Upper lobe of right lung (tissue), 1 donor: ENCODE results near the gene PCGF2. TPM values are rescaled to one million over a fixed set of nuclear protein-coding genes. Genes with fewer than 3 reads are reported as not detected.

Experiments used
- ATAC-seq: fragments of 200-7000 bp; cut with Tn5 transposase; one replicate; pipeline ENCODE4 v1.9.1; 2020; ENCODE audit warnings: mild to moderate bottlenecking, moderate library complexity
- DNase-seq: peaks from one replicate; pipeline ENCODE4 v3.0.0-alpha.2; 2020
- H3K27ac ChIP-seq: fragments of 200-600 bp; one replicate; pipeline ENCODE4 v1.8.0; 2022
- H3K27me3 ChIP-seq: fragments of 200-600 bp; one replicate; pipeline ENCODE4 v1.8.0; 2022; ENCODE audit warnings: mild to moderate bottlenecking
- H3K36me3 ChIP-seq: fragments of 200-600 bp; one replicate; pipeline ENCODE4 v1.8.0; 2022
- H3K4me1 ChIP-seq: fragments of 200-600 bp; one replicate; pipeline ENCODE4 v1.8.0; 2022
- H3K4me3 ChIP-seq: fragments of 200-600 bp; one replicate; pipeline ENCODE4 v1.8.0; 2022; ENCODE audit warnings: mild to moderate bottlenecking
- H3K9me3 ChIP-seq: fragments of 200-600 bp; one replicate; pipeline ENCODE4 v1.8.0; 2022
- CTCF ChIP-seq: fragments of 200-600 bp; IDR thresholded peaks from one replicate; pipeline ENCODE4 v1.8.0; 2022; ENCODE audit warnings: antibody characterized with exemption
- intact Hi-C: fragments of 100-400 bp; cut with DNase I; formaldehyde crosslinking; loops from one replicate; pipeline ENCODE4 v1.11.0; 2022
- total RNA-seq: library from RNA; stranded (reverse); fragmentation: NEBNext Ultra II Directional; extraction: Animal tissue kit (Norgen Biotek cat#: 25700); gene quantifications from one replicate; pipeline ENCODE4 v1.2.1, GENCODE V29; 2021
- donor health status: DM: no; HTN: yes; CAD: no; lungs with severe emphysema.

Gene PCGF2
- total RNA-seq, 1 donor from 2014 or later = 59.1 TPM

GRCh38 chr17:38724337-38724988 lies 23.7 kb downstream of the PCGF2 start:
- TF ChIP-seq CTCF = no peak
- H3K4me1 ChIP-seq = peaks cover 17% of the 10 kb centered on the region
- ATAC-seq = peak; percentile 23
- H3K36me3 ChIP-seq = peaks cover 52% of the 10 kb centered on the region
- no peak for DNase-seq
- H3K27me3 ChIP-seq = no peaks in the 10 kb centered on the region
- intact Hi-C loops = no loop called here
- H3K4me3 ChIP-seq = no peak overlapping the region
- H3K9me3 ChIP-seq = no peaks in the 10 kb centered on the region
- no peak overlapping the region for H3K27ac ChIP-seq

- H3K27me3 ChIP-seq = no peaks in the 10 kb centered on the region
- DNase-seq = no peak
- H3K4me1 ChIP-seq = no peaks in the 10 kb centered on the region
- no peak overlapping the region for H3K4me3 ChIP-seq
- no peak overlapping the region for H3K27ac ChIP-seq
- H3K36me3 ChIP-seq = peaks cover 73% of the 10 kb centered on the region
- no peaks in the 10 kb centered on the region for H3K9me3 ChIP-seq
- TF ChIP-seq CTCF = no peak
- no peak for ATAC-seq
- intact Hi-C loops = no loop called here
Measured at GRCh38 chr17:38721802-38722201, 26.3 kb downstream of the PCGF2 start.

GRCh38 chr17:38720941-38721340 lies 27.2 kb downstream of the PCGF2 start:
- DNase-seq (no peak), ATAC-seq (no peak)
- TF ChIP-seq CTCF = no peak
- Histone ChIP-seq H3K9me3 (no peaks in the 10 kb centered on the region), H3K27ac (no peak overlapping the region), H3K36me3 (peaks cover 81% of the 10 kb centered on the region), H3K4me3 (no peak overlapping the region), H3K4me1 (no peaks in the 10 kb centered on the region), H3K27me3 (no peaks in the 10 kb centered on the region)
- intact Hi-C loops = no loop called here

GRCh38 chr17:38719943-38720641 lies 28.0 kb downstream of the PCGF2 start:
- H3K27ac ChIP-seq = no peak overlapping the region
- DNase-seq (no peak), ATAC-seq (no peak)
- no peak overlapping the region for H3K4me3 ChIP-seq
- TF ChIP-seq CTCF = no peak
- intact Hi-C loops = no loop called here
- H3K27me3 ChIP-seq = no peaks in the 10 kb centered on the region
- H3K4me1 ChIP-seq = no peaks in the 10 kb centered on the region
- H3K36me3 ChIP-seq = peaks cover 88% of the 10 kb centered on the region
- H3K9me3 ChIP-seq = no peaks in the 10 kb centered on the region

- Histone ChIP-seq H3K4me3 (no peak overlapping the region), H3K27me3 (no peaks in the 10 kb centered on the region), H3K36me3 (peaks cover 89% of the 10 kb centered on the region), H3K4me1 (no peaks in the 10 kb centered on the region), H3K9me3 (no peaks in the 10 kb centered on the region), H3K27ac (no peak overlapping the region)
- no peak for TF ChIP-seq CTCF
- intact Hi-C loops = no loop called here
- ATAC-seq (no peak), DNase-seq (no peak)
Measured at GRCh38 chr17:38719289-38719942, 28.7 kb downstream of the PCGF2 start.
